ENCODE results near the gene CELA2B.

The CELA2B gene

GRCh38 chr1:15504436-15504835, 28.5 kb downstream of the CELA2B start:
- TF ChIP-seq CTCF (IDR thresholded peaks at IDR 0.05; ENCODE audit: low read depth, low read length): no peak
- no peak for DNase-seq (ENCODE audit: low read depth in 2 of 2)

GRCh38 chr1:15506831-15507230, 30.9 kb downstream of the CELA2B start:
- no peak overlapping the region for H3K4me3 ChIP-seq (replicated peaks in 1 of 2; ENCODE audit: low read depth in 2 of 2, low read length in 2 of 2)
- TF ChIP-seq CTCF (IDR thresholded peaks at IDR 0.05; ENCODE audit: low read depth, low read length): no peak
- no peak for DNase-seq (ENCODE audit: low read depth in 2 of 2)

More at GRCh38 chr1:15504436-15504835, 28.5 kb downstream of the CELA2B start:
- H3K4me3 ChIP-seq (replicated peaks in 1 of 2; ENCODE audit: low read depth in 2 of 2, low read length in 2 of 2): no peak overlapping the region

GRCh38 chr1:15507278-15507677, 31.4 kb downstream of the CELA2B start:
- DNase-seq (ENCODE audit: low read depth in 2 of 2): no peak
- H3K4me3 ChIP-seq (replicated peaks in 1 of 2; ENCODE audit: low read depth in 2 of 2, low read length in 2 of 2): no peak overlapping the region
- TF ChIP-seq CTCF (IDR thresholded peaks at IDR 0.05; ENCODE audit: low read depth, low read length): no peak

GRCh38 chr1:15508700-15509487, 33.0 kb downstream of the CELA2B start:
- DNase-seq (ENCODE audit: low read depth in 2 of 2): no peak
- no peak overlapping the region for H3K4me3 ChIP-seq (replicated peaks in 1 of 2; ENCODE audit: low read depth in 2 of 2, low read length in 2 of 2)
- TF ChIP-seq CTCF (IDR thresholded peaks at IDR 0.05; ENCODE audit: low read depth, low read length): no peak

GRCh38 chr1:15509586-15509985, 33.7 kb downstream of the CELA2B start:
- DNase-seq (ENCODE audit: low read depth in 2 of 2): no peak
- H3K4me3 ChIP-seq (replicated peaks in 1 of 2; ENCODE audit: low read depth in 2 of 2, low read length in 2 of 2): no peak overlapping the region
- no peak for TF ChIP-seq CTCF (IDR thresholded peaks at IDR 0.05; ENCODE audit: low read depth, low read length)

- H3K4me3 ChIP-seq (replicated peaks in 1 of 2; ENCODE audit: low read depth in 2 of 2, low read length in 2 of 2): no peak overlapping the region
- no peak for TF ChIP-seq CTCF (IDR thresholded peaks at IDR 0.05; ENCODE audit: low read depth, low read length)
- no peak for DNase-seq (ENCODE audit: low read depth in 2 of 2)
These were observed 34.9 kb downstream of the CELA2B start for GRCh38 chr1:15510611-15511405.
